Measurements from ENCODE around the gene SMIM28.

DNA sequence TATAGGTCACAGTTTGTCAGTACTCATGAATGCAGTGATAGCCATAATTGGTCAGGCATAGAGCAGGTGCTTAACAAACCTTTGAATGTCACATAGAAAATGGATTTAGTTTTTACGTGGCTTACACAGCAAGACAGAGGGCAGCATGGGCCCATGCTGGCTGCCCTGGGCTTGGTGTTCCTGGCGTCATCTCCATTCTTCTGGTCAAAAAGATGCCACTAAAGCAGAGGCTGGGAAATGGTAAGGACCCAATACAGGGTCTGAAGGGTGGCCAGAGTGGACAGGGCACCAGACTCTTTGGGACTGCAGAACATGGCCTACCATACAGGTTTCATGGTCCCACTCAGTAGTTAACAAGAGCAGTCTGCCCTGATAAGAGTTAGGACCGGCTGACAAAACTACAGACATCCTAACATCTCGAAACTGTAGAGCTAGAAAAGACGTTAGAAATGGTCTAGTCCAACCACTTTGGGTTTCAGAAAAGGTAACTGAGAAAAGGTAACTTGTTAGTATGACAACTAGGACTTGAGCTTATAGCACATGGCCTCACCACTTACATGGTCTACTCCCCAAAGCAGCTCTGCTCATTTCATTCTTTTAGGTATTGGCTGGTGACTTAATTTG is 48.9 kb downstream of the SMIM28 start:
- TF ChIP-seq, protein P1, sequence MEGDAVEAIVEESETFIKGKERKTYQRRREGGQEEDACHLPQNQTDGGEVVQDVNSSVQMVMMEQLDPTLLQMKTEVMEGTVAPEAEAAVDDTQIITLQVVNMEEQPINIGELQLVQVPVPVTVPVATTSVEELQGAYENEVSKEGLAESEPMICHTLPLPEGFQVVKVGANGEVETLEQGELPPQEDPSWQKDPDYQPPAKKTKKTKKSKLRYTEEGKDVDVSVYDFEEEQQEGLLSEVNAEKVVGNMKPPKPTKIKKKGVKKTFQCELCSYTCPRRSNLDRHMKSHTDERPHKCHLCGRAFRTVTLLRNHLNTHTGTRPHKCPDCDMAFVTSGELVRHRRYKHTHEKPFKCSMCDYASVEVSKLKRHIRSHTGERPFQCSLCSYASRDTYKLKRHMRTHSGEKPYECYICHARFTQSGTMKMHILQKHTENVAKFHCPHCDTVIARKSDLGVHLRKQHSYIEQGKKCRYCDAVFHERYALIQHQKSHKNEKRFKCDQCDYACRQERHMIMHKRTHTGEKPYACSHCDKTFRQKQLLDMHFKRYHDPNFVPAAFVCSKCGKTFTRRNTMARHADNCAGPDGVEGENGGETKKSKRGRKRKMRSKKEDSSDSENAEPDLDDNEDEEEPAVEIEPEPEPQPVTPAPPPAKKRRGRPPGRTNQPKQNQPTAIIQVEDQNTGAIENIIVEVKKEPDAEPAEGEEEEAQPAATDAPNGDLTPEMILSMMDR (IDR thresholded peaks at IDR 0.05; ENCODE audit: insufficient read depth, low read length, poor library complexity, severe bottlenecking): no peak
- no peak for TF ChIP-seq EZH2phosphoT487 (conservative IDR thresholded peaks at IDR 0.05; ENCODE audit: low read length)

Data from SU-DHL-6 (cell line).